B cell (primary cell): ENCODE measurements around the gene SETD1A. TPM values are rescaled to one million over a fixed set of nuclear protein-coding genes. Genes with fewer than 3 reads are reported as not detected.
"Not testable (repeated sequence)": the region's sequence is repeated elsewhere in the genome, so short reads cannot be mapped to it uniquely, and the experiment has no call there.

Experiments used
- ATAC-seq: fragments of 200-7000 bp; cut with Tn5 transposase; one replicate; pipeline ENCODE4 v1.10.0; 2021; ENCODE audit warnings: low read depth, mild to moderate bottlenecking, moderate number of reproducible peaks, moderate library complexity
- CTCF ChIA-PET: fragments of 350-600 bp; sonication (Branson Sonifier 250); formaldehyde crosslinking; loops from one replicate; lab custom pipeline; 2021; ENCODE audit warnings: antibody characterized with exemption, inconsistent platforms; lab: Charles Lee
- POLR2A ChIA-PET: fragments of 350-600 bp; sonication (Branson Sonifier 250); formaldehyde crosslinking; loops from one replicate; lab custom pipeline; 2021; ENCODE audit warnings: antibody characterized with exemption; lab: Charles Lee
- DNase-seq: peaks from one replicate; pipeline ENCODE4 v3.0.0; 2013
- H2AFZ ChIP-seq: 2 replicates; pipeline ENCODE4 v1.6.1; 2012; ENCODE audit warnings: mild to moderate bottlenecking, low read depth, low read length; ENCODE audit not compliant: insufficient read depth, poor library complexity, severe bottlenecking
- H3K27ac ChIP-seq, 2 donors: 1 replicate in 1 of 2; 2 replicates in 1 of 2; pipeline ENCODE4 v1.5.1; 2012 to 2013; ENCODE audit warnings: low read length in 2 of 2, mild to moderate bottlenecking in 2 of 2, moderate library complexity in 1 of 2
- H3K27me3 ChIP-seq, 4 experiments: fragments of 200-600 bp in 1 of 4; sonication (generic) in 1 of 4; replicated peaks in 1 of 4; 1 replicate in 2 of 4; 2 replicates in 2 of 4; pipeline versions ENCODE4 v1.6.1 to v1.7.0; 2013 to 2016; ENCODE audit warnings: low read length in 3 of 4, mild to moderate bottlenecking in 2 of 4, mixed read lengths in 1 of 4, moderate library complexity in 1 of 4; ENCODE audit not compliant: insufficient read depth in 4 of 4, control insufficient read depth in 3 of 4; ENCODE audit errors: control extremely low read depth in 1 of 4
- H3K36me3 ChIP-seq, 2 experiments: replicated peaks in 1 of 2; 1 replicate in 1 of 2; 2 replicates in 1 of 2; pipeline versions ENCODE4 v1.6.1 to v1.7.1; 2013; ENCODE audit warnings: low read length in 1 of 2; ENCODE audit not compliant: insufficient read depth in 2 of 2, control insufficient read depth in 1 of 2; ENCODE audit errors: control extremely low read depth in 1 of 2, extremely low read depth in 1 of 2
- H3K4me1 ChIP-seq, 2 donors: fragments of 200-600 bp in 1 of 2; sonication (generic) in 1 of 2; 1 replicate in 1 of 2; 2 replicates in 1 of 2; pipeline versions ENCODE4 v1.5.1 to v1.6.1; 2013 to 2017; ENCODE audit warnings: low read length in 2 of 2; ENCODE audit not compliant: control insufficient read depth in 2 of 2, insufficient read depth in 2 of 2
- H3K4me2 ChIP-seq: replicated peaks from 2 replicates; pipeline ENCODE3; 2012; ENCODE audit warnings: mild to moderate bottlenecking, low read depth, low read length; ENCODE audit not compliant: poor library complexity, severe bottlenecking
- H3K4me3 ChIP-seq, 5 experiments: fragments of 200-600 bp in 1 of 5; sonication (generic) in 1 of 5; 1 replicate in 3 of 5; 2 replicates in 2 of 5; pipeline versions ENCODE4 v1.5.1 to v1.7.0; 2011 to 2016; ENCODE audit warnings: low read length in 4 of 5, mild to moderate bottlenecking in 4 of 5, low read depth in 2 of 5, control low read depth in 1 of 5, moderate library complexity in 1 of 5; ENCODE audit not compliant: insufficient read depth in 1 of 5; ENCODE audit errors: control extremely low read depth in 1 of 5, extremely low read depth in 1 of 5
- H3K79me2 ChIP-seq: fragments of 200-600 bp; sonication (generic); one replicate; pipeline ENCODE4 v1.6.0; 2016; ENCODE audit warnings: low read length; ENCODE audit not compliant: control insufficient read depth, insufficient read depth
- H3K9ac ChIP-seq: fragments of 200-600 bp; sonication (generic); 2 replicates; pipeline ENCODE4 v1.6.1; 2017; ENCODE audit warnings: mild to moderate bottlenecking, low read length, moderate library complexity
- H3K9me3 ChIP-seq, 3 donors: one replicate each; pipeline versions ENCODE4 v1.6.1 to v1.7.1; 2013; ENCODE audit warnings: low read length in 2 of 3; ENCODE audit not compliant: control insufficient read depth in 2 of 3, insufficient read depth in 1 of 3; ENCODE audit errors: control extremely low read depth in 1 of 3
- H4K20me1 ChIP-seq: 2 replicates; pipeline ENCODE4 v1.6.0; 2012; ENCODE audit warnings: mild to moderate bottlenecking, low read length; ENCODE audit not compliant: insufficient read depth, control insufficient read depth, poor library complexity, severe bottlenecking
- H3K27ac Mint-ChIP-seq: one replicate; pipeline ENCODE4 v1.8.0; 2021; ENCODE audit warnings: mixed read lengths
- H3K27me3 Mint-ChIP-seq: one replicate; pipeline ENCODE4 v1.8.0; 2021; ENCODE audit warnings: mixed read lengths
- H3K4me1 Mint-ChIP-seq: one replicate; pipeline ENCODE4 v1.8.0; 2021; ENCODE audit warnings: mixed read lengths
- H3K4me3 Mint-ChIP-seq: one replicate; pipeline ENCODE4 v1.8.0; 2021; ENCODE audit warnings: mixed read lengths
- H3K9me3 Mint-ChIP-seq: one replicate; pipeline ENCODE4 v1.8.0; 2022; ENCODE audit warnings: mixed read lengths; ENCODE audit not compliant: insufficient read depth
- WGBS: methylation state at CpG from one replicate; pipeline ENCODE4 v1.1.5; 2013; ENCODE audit warnings: missing lambda C conversion rate; ENCODE audit not compliant: insufficient coverage; 5-methylcytosine and 5-hydroxymethylcytosine counted together
- intact Hi-C: fragments of 100-400 bp; cut with micrococcal nuclease; formaldehyde crosslinking; loops from one replicate; pipeline ENCODE4 v1.10.0; 2022
- polyA plus RNA-seq: library from polyadenylated mRNA; depleted of rRNA; stranded (reverse); fragments of >200 nt; gene quantifications from 2 replicates; pipeline ENCODE4 v1.2.3, GENCODE V29; 2012
- total RNA-seq, 2 donors: library from RNA; stranded (reverse); fragments of 120-200 nt in 1 of 2; gene quantifications; 1 replicate in 1 of 2; 2 replicates in 1 of 2; pipeline versions ENCODE4 v1.2.3 to v1.2.4, GENCODE V29; 2013 to 2022

The SETD1A gene
- total and polyA plus RNA-seq, 2 donors (not counting 1 experiment from before 2014, with no cell fraction given): 11.5 to 39.5 TPM

GRCh38 chr16:31011815-31012214, 54.3 kb downstream of the SETD1A start:
- CTCF ChIA-PET: interaction anchor here (0.7 kb wide), 1 partner anchor 25 kb away, joined by 5 read pairs; no protein-coding TSS in a partner anchor
- H3K27ac ChIP-seq, H3K9me3 Mint-ChIP-seq, H4K20me1 ChIP-seq, POLR2A ChIA-PET, DNase-seq, H3K4me2 ChIP-seq, H3K9ac ChIP-seq, ATAC-seq, H3K36me3 ChIP-seq, intact Hi-C loops, H2AFZ ChIP-seq, H3K4me3 ChIP-seq, H3K79me2 ChIP-seq, H3K4me1 ChIP-seq, H3K27ac Mint-ChIP-seq: not testable (repeated sequence)
- 99% methylated on average over 6 of the region's 7 CpGs for WGBS
- Histone ChIP-seq H3K9me3 (peaks cover 0 to 14% (median 0%) of the 10 kb centered on the region in 3 donors), H3K27me3 (peaks cover 0 to 40% (median 18%) of the 10 kb centered on the region in 4 experiments)
- peaks cover 20% of the 10 kb centered on the region for H3K4me1 Mint-ChIP-seq
- peak overlapping the region; percentile 67 for H3K4me3 Mint-ChIP-seq
- H3K27me3 Mint-ChIP-seq: peaks cover 36% of the 10 kb centered on the region

GRCh38 chr16:31013292-31013691, 55.7 kb downstream of the SETD1A start:
- intact Hi-C loops, H3K27ac ChIP-seq, H3K4me1 ChIP-seq, CTCF ChIA-PET, H3K4me3 ChIP-seq, H3K4me3 Mint-ChIP-seq, H2AFZ ChIP-seq, H3K36me3 ChIP-seq, H3K79me2 ChIP-seq, ATAC-seq, DNase-seq, H4K20me1 ChIP-seq, POLR2A ChIA-PET, H3K27ac Mint-ChIP-seq, H3K9me3 Mint-ChIP-seq, H3K4me2 ChIP-seq, H3K9ac ChIP-seq: not testable (repeated sequence)
- Histone ChIP-seq H3K27me3 (peaks cover 0 to 40% (median 16%) of the 10 kb centered on the region in 4 experiments), H3K9me3 (peaks cover 0 to 14% (median 0%) of the 10 kb centered on the region in 3 donors)
- Mint-ChIP-seq H3K4me1 (peaks cover 20% of the 10 kb centered on the region), H3K27me3 (peaks cover 39% of the 10 kb centered on the region)
